GM10847 (cell line): ENCODE data around the gene C1RL.

ENCODE experiments used
- POLR2A ChIP-seq: IDR thresholded peaks from 2 replicates; pipeline ENCODE4 v1.6.1; 2011; ENCODE audit not compliant: insufficient read length; ENCODE audit errors: extremely low read depth

C1RL gene

GRCh38 chr12:7046383-7047105 is 62.5 kb downstream of the C1RL start:
- no peak for TF ChIP-seq POLR2A

GRCh38 chr12:7045913-7046312 is 63.1 kb downstream of the C1RL start:
- no peak for TF ChIP-seq POLR2A
